SW 1271 (cell line): ENCODE measurements around the gene TTC23.

Experiments used
- DNase-seq, 2 experiments: peaks; one replicate each; lab custom pipeline; 2025; lab: John Stamatoyannopoulos, UW

TTC23 gene

GRCh38 chr15:99165020-99165790 is 84.2 kb downstream of the TTC23 start:
- DNase-seq, result no peak

GRCh38 chr15:99164119-99164518 is 85.3 kb downstream of the TTC23 start:
- DNase-seq, result no peak

- no peak for DNase-seq
These were observed 85.9 kb downstream of the TTC23 start for GRCh38 chr15:99163271-99164062.

GRCh38 chr15:99158626-99159412 is 90.6 kb downstream of the TTC23 start:
- no peak for DNase-seq

GRCh38 chr15:99157456-99157855 is 91.9 kb downstream of the TTC23 start:
- no peak for DNase-seq

GRCh38 chr15:99155961-99156443 is 93.4 kb downstream of the TTC23 start:
- DNase-seq, result no peak

- DNase-seq, result no peak
These were observed 95.1 kb downstream of the TTC23 start for GRCh38 chr15:99154271-99154670.

- DNase-seq, result no peak
These were observed 96.3 kb downstream of the TTC23 start for GRCh38 chr15:99153026-99153535.

- no peak for DNase-seq
These were observed 98.2 kb downstream of the TTC23 start for GRCh38 chr15:99151156-99151555.

- no peak for DNase-seq
These were observed 100.0 kb downstream of the TTC23 start for GRCh38 chr15:99149366-99149765.

GRCh38 chr15:99148851-99149276 is 100.5 kb downstream of the TTC23 start:
- DNase-seq, result no peak

GRCh38 chr15:99146661-99147060 is 102.7 kb downstream of the TTC23 start:
- no peak for DNase-seq

- no peak for DNase-seq
These were observed 103.6 kb downstream of the TTC23 start for GRCh38 chr15:99145778-99146177.

- DNase-seq, result no peak
These were observed 104.4 kb downstream of the TTC23 start for GRCh38 chr15:99145005-99145404.

GRCh38 chr15:99143655-99144610 is 105.4 kb downstream of the TTC23 start:
- DNase-seq, result no peak

- no peak for DNase-seq
These were observed 106.1 kb downstream of the TTC23 start for GRCh38 chr15:99143242-99143641.

- no peak for DNase-seq
These were observed 106.8 kb downstream of the TTC23 start for GRCh38 chr15:99142562-99142961.

- no peak for DNase-seq
These were observed 107.4 kb downstream of the TTC23 start for GRCh38 chr15:99141943-99142342.

- no peak for DNase-seq
These were observed 108.8 kb downstream of the TTC23 start for GRCh38 chr15:99140590-99140989.

- DNase-seq, result no peak
These were observed 110.1 kb downstream of the TTC23 start for GRCh38 chr15:99139276-99139675.

- DNase-seq, result no peak
These were observed 110.8 kb downstream of the TTC23 start for GRCh38 chr15:99138491-99138982.
